GM04504 (cell line): ENCODE measurements around the gene KCTD5.
A peak's percentile ranks its signal among the peaks of the same experiment; 100 is the strongest.
"Not testable (repeated sequence)": the region's sequence is repeated elsewhere in the genome, so short reads cannot be mapped to it uniquely, and the experiment has no call there.

Source experiments
- DNase-seq: peaks from one replicate; pipeline ENCODE4 v3.0.0-alpha.2; 2012; ENCODE audit warnings: low read depth

The KCTD5 gene

DNA sequence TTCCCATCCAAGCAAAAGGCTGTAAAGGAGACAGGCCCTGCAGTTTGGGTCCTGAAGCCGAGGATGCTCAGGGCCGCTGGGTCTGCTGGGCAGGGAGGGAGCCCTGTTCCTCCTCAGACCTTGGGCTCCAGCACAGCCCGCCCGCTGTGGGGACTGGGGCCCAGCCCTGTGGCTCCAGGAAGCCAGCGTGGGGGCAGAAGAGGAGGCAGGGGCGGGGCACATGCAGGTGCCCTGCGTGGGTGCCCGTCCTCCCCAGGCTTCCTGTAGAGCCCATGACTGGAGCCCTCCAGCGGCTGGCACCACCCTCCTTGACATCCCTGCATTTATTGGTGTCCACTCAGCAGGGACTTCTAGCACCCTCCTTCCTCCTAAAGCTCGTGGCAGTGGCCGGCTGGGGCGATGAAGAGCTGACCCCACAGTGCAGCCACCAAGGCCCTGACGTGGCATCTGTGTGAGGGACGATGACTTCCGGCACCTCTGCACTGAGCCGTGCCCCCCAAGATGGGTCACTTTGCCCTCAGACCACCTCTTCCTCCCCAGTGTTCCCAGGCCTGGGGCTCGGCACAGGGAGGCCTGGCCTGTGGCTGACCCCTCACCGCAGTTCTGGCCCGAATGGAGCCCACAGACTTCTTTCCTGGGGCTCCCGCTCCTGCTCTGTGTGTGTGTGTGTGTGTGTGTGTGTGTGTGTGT is 27.8 kb downstream of the KCTD5 start:
- DNase-seq: no peak

DNA sequence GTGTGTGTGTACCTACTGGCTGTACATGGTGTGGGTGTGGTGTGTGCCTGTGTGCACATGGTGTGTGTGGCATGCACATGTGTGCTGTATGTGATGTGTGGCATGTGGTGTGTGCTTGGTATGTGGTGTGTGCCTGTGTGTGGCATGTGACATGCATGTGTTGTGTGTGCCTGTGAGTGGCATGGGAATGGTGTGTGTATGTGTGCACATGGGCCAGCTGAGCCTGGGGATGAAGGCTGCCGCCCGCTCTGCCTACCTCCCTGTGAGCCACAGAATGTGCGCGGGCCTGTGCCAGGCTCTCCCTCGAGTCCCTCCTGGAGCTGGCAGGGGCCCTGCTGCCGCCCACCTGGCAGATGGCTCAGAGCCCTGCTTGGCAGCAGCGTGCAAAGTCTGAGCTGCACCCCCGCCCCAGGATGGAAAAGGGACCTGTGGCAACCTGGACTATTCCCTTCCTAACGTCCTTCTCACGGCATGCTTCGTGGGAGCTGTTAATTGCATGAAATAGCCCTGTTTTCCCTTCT is 28.4 kb downstream of the KCTD5 start:
- no peak for DNase-seq

DNA sequence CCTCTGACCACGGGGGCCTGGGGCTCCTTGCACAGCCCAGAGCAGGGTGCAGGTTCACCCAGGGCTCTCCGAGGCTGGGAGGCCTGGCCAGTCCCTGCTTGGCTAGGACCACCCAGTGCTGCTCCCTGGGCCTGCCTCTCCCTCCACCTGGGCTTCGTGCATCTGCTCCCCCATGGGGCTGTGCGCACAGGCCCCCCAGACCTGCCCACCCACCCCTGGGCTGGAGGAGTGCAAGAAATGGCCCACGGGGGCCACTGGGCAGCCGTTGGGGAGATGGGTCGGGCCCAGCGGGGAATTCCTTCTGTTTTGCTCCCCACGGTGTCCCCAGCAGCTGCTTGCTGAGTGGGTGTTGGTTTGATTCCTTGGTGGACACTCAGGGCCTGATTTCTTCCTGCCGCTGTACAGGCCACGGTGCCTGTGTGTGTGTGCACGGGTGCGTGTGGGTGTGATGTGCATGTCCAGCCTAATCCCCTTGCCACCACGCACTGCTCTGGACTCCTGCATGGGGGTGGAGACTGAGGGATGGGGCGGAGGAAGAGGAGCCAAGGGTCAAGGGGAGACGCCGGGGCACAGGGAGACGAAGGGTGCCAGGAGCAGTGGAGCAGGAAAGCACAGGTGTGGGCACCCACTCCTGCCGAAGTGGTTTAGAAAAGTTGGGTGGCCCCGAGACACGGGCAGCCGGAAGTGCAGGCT is 29.2 kb downstream of the KCTD5 start:
- no peak for DNase-seq

DNA sequence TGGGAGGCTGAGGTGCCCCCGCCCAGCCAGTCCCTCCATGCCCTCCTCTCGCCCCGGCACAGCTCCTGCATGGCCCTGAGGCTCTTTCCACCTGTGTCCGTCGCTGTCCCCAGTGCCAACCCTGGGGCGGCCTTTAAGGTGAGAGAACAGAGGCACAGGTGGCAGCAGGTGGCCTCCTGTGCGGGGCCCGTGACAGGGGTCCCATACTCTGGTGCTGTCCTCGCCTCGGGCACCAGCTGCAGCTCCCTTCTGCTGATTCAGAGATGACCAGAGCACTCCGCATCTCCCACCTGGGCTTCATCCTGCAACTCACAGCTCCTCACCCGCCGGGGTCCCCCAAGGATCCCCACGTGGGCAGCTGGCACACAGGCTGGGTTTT is 29.7 kb downstream of the KCTD5 start:
- no peak for DNase-seq

DNA sequence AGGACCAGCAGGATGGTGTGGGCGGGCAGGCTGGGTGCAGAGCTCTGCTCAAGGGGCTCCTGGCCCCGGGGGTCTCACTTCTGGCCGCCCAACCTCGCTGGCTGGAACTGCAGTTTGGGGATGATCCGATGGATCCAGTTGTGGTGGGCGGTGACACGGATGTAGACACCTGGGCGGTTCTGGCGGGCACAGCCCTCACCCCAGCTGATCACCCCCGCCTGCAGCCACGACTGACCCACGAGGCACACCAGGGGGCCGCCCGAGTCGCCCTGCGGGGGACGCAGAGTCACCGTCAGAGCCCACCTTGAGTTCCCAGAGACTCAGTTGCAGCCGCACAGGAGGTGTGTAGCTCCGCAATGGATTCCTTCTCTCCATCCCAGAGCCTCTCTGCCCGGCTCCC is 30.2 kb downstream of the KCTD5 start:
- DNase-seq: no peak

DNA sequence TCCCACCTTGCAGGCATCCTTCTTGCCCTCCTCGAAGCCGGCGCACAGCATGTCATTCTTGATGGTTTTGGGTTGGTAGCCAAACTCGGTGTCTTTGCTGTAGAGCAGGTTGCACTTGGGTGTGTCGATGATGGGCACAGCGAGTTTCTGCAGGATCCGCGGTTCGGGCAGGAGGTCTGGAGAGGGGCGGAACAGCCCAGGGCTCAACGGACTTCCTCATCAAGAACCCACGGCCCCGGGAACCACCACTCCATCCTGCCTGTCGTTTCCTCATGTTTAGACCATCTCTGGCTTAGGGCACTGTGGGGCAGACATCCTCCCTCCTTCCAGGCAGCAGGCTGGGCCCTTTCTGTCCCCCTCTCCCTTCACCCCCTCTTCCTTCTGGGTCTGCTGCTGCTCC is 31.2 kb downstream of the KCTD5 start:
- DNase-seq: no peak

DNA sequence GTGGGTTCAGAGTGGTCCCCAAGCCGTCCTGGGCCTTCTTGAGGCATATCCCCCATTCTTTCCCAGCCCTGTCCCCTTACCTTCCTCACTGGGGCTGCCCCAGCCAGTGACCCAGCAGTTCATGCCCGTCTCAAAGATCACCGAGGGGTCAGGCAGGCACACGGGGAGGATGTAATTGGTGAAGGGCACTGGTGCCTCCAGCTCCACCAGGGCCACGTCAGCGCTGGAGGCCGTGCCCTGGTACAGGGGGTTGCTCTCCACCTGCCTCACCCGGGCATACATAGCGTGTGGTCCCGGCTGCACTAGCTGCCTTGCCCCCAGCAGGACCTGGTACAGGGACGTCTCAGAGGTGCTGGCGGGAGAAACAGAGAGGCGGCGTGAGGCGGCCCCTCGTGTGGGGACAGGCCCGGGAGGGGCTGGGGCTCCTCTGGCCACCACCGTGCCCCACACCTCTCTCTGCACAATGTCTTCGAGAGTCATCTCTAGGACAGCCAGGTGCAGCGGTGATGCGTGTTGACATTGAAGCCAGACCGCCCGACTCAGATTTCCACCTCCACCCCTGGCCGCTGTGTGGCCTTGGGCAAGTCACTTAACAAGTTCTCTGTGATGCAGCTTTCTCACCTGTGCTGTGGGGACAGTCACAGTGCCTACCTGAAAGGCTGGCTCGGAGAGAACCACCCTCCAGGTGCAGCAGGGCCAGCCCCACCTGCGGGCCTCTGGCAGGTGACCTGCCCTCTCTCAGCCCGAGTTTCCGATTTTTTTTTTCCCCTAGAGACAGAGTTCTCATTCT is 31.9 kb downstream of the KCTD5 start:
- no peak for DNase-seq

DNA sequence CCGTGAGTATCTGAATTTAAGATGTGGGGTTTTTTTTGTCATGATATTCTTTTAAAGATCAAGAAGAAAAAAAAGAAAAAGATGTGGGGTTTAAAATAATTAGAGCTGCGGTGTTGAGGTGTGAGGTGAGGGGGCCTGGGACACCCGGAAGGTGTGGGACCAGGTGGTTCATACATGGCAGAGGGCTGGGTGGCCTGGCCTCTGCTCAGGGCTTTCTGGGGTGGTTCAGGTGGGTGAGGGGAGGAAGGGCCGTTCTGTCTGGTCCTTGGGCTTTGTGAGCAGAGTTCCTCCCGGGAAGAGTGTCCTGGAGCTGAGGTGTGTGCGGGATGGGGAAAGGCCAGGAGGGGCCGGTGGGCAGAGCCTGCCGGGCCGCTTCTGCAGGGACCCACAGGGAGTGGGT is 32.7 kb downstream of the KCTD5 start:
- no peak for DNase-seq

DNA sequence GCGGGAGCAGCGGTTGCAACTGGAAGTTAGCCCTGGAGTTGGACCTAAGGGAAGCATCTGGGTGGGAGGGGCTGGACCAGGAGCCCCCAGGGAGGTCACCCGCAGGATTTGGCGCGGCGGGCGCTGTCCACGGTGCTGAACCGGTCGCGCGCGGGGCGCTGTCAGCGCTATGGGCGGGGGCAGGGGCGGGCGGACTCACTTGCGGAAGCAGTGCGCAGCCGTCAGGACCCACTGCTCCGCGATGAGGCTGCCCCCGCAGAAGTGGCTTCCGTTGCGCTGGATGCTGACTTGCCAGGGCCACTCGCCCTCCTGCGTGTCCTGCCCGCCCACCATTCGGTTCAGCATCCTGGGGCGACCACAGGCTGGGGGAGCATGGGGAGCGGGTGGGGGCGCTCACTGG is 33.2 kb downstream of the KCTD5 start:
- peak; percentile 2 for DNase-seq

DNA sequence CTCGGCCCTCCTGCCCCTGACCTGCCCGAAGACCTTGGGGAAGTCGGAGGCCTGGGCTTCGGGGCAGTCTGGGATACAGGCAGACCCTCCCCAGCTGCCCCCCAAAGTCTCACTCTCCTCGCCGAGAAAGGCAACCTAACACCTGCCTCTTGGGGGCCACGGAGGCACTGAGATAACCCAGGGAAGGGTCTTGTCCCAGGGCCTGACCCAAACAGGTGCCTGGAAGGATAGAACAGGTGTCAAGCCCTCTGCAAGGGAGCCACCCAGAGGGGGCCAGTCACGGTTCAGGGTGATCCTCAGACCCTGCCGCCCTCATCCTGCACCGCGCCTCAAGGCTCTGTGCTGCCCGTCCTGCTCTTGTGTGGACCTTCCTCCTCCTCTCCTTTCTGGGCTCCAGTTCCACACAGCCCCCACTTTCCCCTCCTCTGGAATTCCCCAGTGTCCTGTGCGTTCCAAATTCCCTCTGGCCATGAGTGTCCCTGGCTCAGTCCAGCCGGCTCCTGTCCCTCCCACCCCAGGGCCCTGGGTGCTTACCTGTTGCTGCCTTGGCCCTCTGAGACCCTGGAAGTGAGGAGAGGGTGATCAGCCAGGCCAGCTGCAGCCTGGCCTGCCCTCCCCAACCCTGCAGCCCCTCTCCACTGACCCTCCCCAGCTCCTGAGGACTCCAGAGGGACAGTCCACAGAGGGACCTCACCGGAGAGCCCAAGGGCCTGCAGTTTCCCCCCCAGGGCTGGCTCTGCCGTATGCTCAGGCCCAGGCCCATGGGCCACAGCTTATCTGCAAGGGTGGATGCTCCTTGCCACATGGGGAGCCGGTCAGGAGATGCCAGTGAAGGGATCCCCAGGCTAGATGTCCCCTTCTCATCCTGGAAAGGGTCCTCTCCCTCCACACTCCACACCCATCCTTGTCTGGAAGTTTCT is 33.9 kb downstream of the KCTD5 start:
- no peak for DNase-seq

DNA sequence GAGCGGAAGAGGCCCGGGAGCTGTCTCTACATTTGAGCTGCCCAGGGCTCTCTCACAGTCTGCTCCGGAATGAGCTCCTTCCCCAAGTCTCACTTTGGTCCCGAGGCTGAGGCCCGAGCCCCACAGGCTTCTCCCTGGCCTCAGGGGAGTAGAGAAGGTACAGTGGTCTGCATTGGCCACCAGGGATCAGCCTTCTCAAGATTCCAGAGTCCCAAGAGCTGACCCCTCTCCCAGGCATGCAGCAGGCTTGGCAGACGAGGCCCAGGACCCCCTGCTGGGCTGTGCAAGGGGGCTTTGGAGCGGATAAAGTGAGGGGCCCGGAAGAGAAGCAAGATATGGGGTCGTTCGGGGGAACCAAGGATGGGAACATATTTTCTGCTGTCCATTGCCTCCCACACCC is 34.6 kb downstream of the KCTD5 start:
- DNase-seq: no peak

DNA sequence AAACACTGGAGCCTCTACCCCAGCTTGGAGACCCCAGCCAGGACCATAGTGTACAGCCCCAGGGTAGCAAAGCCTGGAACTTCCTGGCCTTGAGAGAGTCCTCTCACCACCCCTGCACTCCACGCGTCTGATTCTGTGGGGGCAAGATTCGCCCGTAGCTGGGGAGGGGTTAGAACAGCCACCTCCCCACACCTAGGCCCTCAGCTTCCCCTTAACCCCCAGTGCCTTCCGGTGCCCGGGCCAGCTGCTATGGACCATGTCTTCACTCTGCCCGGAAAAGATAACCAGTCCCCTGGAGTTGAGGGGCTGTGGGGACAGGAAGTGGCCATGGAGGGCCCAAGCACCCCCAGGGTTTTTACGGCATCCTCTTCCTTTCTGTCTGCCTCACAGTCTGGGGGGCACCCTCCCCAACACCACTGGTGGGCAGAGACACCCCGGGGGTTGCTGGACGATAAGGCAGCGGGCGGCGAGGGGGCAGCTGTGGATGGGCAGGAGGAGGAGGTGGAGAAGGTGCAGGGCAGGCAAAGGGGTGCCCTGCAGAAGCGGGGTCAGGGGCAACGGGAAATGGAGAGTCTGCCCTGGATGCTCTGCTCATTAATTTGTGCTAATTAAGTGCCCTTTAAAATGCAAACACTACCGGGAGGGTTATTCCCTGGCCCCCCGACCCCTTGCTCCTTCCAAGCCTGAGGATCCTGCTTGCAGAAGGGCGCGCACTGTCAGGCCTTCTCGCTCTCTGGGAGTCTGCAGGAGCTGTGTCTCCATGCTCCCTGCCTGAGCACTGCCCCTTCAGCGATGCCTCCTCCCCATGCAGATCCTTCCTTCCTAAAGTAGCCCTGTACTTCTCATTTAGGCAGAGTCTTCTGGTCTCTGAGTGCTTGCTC is 35.3 kb downstream of the KCTD5 start:
- no peak for DNase-seq

DNA sequence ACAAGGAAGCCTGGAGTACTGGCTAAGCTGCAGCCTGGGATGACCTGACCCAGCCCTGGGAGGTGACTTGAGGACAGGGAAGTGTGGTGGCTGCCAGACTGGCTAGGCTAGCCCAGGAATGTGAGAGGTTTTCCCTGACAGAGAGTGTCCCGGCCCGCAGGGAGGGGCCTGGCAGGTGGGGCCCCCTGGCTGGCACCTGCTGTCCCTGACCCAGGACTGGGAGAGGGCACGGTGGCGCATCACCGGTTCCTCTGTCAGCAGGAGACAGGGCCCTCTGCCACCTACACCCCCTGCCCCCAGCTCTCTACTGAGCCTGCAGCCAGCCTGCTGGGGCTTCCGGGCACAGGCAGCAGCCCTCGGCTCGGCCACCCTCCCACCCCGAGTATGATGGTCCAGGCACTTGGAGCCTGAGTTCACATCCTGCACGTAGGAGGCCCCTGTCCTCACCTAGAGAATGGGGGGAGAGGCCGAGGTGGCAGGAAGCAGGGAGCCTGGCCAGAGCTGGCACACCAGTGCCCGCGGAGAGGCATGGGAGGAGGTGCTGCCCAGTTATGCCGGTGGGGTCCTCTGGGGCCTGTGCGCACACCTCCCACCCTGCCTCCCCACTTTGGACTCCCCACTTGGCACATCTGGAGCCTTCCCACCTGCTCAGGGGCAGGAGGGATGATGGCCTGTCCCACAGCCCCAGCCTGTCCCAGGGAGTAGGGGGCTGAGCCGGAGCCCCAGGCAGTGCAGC is 37.2 kb downstream of the KCTD5 start:
- no peak for DNase-seq

DNA sequence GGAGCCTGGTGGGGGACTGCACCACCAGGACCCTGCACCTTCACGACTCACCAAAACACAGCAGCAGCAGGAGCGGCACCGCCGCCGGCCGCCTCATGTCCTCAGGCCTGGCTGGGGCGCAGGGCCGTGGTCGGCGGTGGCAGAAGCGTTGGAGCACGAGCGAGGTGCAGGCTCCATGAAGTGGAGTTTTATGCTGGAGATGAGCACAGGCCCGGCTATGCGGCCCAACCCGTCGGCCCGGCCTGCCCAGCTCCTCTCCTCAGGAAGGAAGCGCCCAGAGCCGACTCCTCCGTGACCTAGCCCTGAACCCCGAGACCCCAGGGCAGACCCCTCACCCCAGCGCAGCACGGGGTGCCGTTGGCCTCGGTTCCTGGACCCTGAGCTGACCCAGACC is 37.7 kb downstream of the KCTD5 start, which contains the start of gene PRSS27:
Gene PRSS27, minus strand, starts transcription at position 161 of the 394 bp plus-strand sequence. Its CDS starts 64 bp downstream, at position 97.
- DNase-seq: no peak

DNA sequence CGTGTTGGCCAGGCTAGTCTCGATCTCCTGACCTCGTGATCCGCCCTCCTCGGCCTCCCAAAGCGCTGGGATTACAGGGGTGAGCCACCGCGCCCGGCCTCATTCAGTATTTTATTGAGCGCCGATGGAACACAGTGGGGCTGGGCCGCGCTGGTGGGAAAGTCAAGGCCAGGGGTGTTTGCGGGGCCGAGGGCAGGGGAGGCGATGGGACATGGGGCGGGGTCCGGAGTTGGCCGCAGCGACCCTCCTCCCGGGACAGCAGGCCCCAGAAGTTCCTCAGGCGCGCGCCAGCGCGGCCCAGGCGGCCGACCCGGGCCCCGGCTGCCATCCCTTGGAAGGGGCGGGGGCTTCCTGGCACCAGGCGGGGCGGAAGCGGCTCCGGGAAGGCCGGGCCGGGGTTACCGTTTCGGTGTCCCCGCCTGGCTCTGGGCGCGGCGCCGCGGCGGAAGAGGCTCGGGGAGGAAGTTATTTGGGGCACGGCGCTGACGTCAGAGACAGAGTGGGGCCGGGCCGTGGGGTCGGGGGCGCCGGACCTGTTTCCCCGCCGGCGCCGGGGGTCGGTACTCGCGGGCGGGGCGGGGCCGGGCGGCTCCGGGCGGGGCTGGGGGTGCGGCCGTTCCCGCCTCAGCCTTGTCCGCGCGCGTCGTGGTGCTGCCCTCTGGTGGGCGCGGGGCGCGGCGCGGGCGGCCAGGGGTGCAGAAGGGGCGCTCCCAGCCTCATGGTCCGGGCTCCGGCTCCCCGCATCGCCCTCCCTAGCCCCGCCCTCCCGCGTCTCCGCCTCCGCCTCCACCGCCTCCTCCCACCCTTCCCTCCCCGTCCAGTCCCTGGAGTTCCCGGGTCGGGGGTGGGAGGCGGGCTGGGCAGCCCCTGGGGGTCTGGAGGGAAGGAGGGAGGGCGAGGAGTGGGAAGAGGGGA is 38.7 kb downstream of the KCTD5 start:
- DNase-seq: peak; percentile 51

DNA sequence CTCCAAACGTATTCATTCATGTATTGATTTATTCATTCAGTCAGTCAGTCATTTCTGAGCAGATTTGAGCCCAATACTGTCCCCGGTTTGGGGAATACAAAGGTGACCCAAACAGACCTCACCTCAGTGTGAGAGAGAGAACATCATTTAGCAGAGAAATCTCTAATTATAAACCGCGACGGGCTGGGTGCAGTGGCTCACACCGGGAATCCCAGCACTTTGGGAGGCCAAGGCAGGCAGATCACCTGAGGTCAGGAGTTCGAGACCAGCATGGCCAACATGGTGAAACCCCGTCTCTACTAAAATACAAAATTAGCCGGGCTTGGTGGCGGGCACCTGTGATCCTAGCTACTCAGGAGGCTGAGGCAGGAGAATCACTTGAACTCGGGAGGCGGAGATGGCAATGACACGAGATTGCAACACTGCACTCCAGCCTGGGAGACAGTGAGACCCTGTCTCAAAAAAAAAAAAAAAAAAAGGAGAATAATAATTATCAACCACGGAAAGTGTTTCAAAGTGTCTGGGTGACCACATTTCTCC is 39.4 kb downstream of the KCTD5 start:
- DNase-seq: not testable (repeated sequence)

DNA sequence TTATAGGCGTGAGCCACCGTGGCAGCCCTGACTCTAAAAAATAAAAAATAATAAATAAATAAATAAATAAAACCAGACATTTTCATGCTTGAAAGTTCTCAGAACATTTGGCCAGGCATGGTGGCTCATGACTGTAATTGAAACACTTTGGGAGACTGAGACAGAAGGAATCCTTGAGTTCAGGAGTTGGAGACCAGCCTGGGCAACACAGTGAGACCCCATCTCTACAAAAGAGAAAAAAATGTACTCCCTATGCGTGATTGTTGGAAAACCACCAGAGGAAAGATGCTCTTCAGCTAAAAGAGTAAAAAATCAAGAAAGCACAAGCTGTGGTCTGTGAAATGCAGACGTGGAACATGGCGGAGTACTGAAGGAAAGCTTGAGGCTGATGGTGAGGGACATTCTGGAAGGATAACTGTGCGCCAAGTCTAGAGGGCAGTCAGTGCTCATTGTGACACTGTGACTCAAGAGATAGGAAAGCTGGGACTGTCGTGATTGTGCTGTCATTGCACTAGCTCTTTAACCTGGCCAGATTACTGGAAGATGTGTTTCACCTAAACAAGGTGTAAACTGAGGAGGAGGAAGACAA is 41.9 kb downstream of the KCTD5 start:
- DNase-seq: no peak

DNA sequence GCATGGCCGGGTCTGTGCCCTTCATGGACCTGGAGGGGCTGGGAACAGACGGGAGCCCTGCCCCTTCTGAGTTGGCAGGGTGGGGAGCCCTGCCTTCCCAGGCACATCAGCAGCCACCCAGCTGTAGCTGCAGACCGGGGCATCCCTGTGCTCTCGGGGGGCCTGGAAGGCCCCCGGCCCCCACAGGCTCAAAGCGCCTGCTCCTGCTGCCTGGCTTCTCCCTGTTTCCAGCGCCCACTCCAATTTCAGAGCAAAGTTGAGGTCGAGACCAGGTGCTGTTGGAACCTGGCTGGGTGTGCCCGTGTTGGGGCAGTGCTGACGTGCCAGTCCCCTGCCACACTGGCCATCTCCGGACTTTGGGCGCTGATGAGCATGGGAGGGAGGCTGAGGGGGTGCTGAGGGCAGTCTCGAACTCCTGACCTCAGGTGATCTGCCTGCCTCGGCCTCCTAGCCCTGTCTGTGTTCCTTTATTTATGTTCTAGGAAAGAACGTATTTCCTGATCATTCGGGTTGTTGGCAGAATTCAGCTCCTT is 42.6 kb downstream of the KCTD5 start:
- no peak for DNase-seq
